Colon (tissue), 2 donors: Measurements from ENCODE around the gene NOL4L.

Experiments
- FAIRE-seq: peaks from 2 replicates; lab custom pipeline; 2012; peaks lifted over from hg19 to GRCh38; lab: Jason Lieb, UNC
- donor health status: control.
- donor health status: control.

Gene NOL4L

GRCh38 chr20:32523613-32524213 lies 61.4 kb downstream of the NOL4L start:
- FAIRE-seq, result no peak

GRCh38 chr20:32522776-32523612 lies 62.1 kb downstream of the NOL4L start:
- FAIRE-seq, result no peak

GRCh38 chr20:32522526-32522775 lies 62.7 kb downstream of the NOL4L start:
- no peak for FAIRE-seq

GRCh38 chr20:32521780-32522525 lies 63.2 kb downstream of the NOL4L start:
- no peak for FAIRE-seq

GRCh38 chr20:32520927-32521203 lies 64.3 kb downstream of the NOL4L start:
- no peak for FAIRE-seq

GRCh38 chr20:32519381-32519730 lies 65.8 kb downstream of the NOL4L start:
- FAIRE-seq, result no peak

GRCh38 chr20:32518593-32519380 lies 66.3 kb downstream of the NOL4L start:
- FAIRE-seq, result no peak

- no peak for FAIRE-seq
Measured at GRCh38 chr20:32517914-32518592, 67.1 kb downstream of the NOL4L start.

GRCh38 chr20:32517518-32517873 lies 67.6 kb downstream of the NOL4L start:
- FAIRE-seq, result no peak

- no peak for FAIRE-seq
Measured at GRCh38 chr20:32516583-32517517, 68.3 kb downstream of the NOL4L start.

- FAIRE-seq, result no peak
Measured at GRCh38 chr20:32515631-32516101, 69.5 kb downstream of the NOL4L start.

GRCh38 chr20:32514760-32515159 lies 70.4 kb downstream of the NOL4L start:
- no peak for FAIRE-seq

- no peak for FAIRE-seq
Measured at GRCh38 chr20:32513031-32513866, 71.9 kb downstream of the NOL4L start.

- no peak for FAIRE-seq
Measured at GRCh38 chr20:32512047-32512385, 73.1 kb downstream of the NOL4L start.

GRCh38 chr20:32511358-32512046 lies 73.6 kb downstream of the NOL4L start:
- no peak for FAIRE-seq

- no peak for FAIRE-seq
Measured at GRCh38 chr20:32510601-32511357, 74.4 kb downstream of the NOL4L start.

GRCh38 chr20:32510120-32510600 lies 75.0 kb downstream of the NOL4L start:
- FAIRE-seq, result no peak

- FAIRE-seq, result no peak
Measured at GRCh38 chr20:32509639-32510066, 75.5 kb downstream of the NOL4L start.

- no peak for FAIRE-seq
Measured at GRCh38 chr20:32508775-32509119, 76.4 kb downstream of the NOL4L start.
